Measurements from ENCODE around the gene PTPRD.

GRCh38 chr9:9901624-9902023, 711.2 kb downstream of the PTPRD start:
- TF ChIP-seq EP300 (IDR thresholded peaks at IDR 0.05; ENCODE audit: low read length) (no peak), HNRNPUL1 (IDR thresholded peaks at IDR 0.05; ENCODE audit: low read length) (no peak), TRIM24 (IDR thresholded peaks at IDR 0.05) (no peak), SUPT5H (IDR thresholded peaks at IDR 0.05) (no peak), PHF8 (IDR thresholded peaks at IDR 0.05; ENCODE audit: borderline replicate concordance, low read length) (no peak), TAF1 (IDR thresholded peaks at IDR 0.05; ENCODE audit: control insufficient read depth, extremely low read depth, insufficient read depth, low read length, severe bottlenecking) (no peak), BHLHE40 (IDR thresholded peaks at IDR 0.05; ENCODE audit: low read length) (no peak), ZNF324 (CRISPR knock-in tag; IDR thresholded peaks at IDR 0.05) (no peak), E2F3 (CRISPR knock-in tag; IDR thresholded peaks at IDR 0.05) (no peak), DPF2 (IDR thresholded peaks at IDR 0.05) (no peak), RHOXF2B (CRISPR knock-in tag; conservative IDR thresholded peaks at IDR 0.05) (no peak)
- TF ChIP-seq, protein P1, sequence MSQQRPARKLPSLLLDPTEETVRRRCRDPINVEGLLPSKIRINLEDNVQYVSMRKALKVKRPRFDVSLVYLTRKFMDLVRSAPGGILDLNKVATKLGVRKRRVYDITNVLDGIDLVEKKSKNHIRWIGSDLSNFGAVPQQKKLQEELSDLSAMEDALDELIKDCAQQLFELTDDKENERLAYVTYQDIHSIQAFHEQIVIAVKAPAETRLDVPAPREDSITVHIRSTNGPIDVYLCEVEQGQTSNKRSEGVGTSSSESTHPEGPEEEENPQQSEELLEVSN (IDR thresholded peaks at IDR 0.05; ENCODE audit: borderline replicate concordance in 1 of 2, extremely low read depth in 1 of 2, insufficient read depth in 1 of 2, insufficient read length in 1 of 2, low read depth in 1 of 2, low read length in 1 of 2, poor library complexity in 1 of 2, severe bottlenecking in 1 of 2), result no peak
